ENCODE measurements around the gene CSF3.

DNA sequence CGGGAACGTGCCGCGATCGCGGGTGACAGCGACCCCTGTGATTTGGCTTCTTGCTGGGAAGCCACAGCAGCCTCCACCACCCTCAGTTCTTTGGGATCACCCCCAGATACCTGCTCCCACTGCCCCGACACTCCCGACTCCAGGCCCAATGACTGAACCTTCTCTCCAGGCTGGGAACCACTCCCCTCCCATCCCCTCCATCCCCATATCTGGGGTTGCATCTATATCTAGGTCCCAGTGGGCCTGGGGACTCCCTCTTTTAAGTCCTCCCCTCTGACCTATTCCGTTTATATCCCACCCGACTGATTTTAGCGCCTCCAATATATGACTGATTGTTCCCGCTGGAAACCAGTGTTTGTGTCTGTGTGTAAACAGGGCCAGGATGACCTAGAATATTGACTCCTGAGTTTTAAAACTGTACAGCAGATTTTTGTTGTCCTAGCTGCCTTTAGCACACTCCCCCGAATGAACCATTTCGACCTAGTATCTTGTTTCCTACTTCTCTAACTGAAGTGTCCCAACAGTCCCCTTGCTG, 34.0 kb upstream of the CSF3 start:
- TF ChIP-seq, protein P1, sequence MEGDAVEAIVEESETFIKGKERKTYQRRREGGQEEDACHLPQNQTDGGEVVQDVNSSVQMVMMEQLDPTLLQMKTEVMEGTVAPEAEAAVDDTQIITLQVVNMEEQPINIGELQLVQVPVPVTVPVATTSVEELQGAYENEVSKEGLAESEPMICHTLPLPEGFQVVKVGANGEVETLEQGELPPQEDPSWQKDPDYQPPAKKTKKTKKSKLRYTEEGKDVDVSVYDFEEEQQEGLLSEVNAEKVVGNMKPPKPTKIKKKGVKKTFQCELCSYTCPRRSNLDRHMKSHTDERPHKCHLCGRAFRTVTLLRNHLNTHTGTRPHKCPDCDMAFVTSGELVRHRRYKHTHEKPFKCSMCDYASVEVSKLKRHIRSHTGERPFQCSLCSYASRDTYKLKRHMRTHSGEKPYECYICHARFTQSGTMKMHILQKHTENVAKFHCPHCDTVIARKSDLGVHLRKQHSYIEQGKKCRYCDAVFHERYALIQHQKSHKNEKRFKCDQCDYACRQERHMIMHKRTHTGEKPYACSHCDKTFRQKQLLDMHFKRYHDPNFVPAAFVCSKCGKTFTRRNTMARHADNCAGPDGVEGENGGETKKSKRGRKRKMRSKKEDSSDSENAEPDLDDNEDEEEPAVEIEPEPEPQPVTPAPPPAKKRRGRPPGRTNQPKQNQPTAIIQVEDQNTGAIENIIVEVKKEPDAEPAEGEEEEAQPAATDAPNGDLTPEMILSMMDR (IDR thresholded peaks at IDR 0.05): no peak
- TF ChIP-seq EZH2phosphoT487 (IDR thresholded peaks at IDR 0.05) (no peak), EZH2 (IDR thresholded peaks at IDR 0.05) (no peak)

Measured in neural progenitor cell (in vitro differentiated cells).